Measurements from ENCODE around the gene ZNRF1.

Gene ZNRF1

GRCh38 chr16:75100603-75100990 is 101.8 kb downstream of the ZNRF1 start:
- DNase-seq = no peak

DNA sequence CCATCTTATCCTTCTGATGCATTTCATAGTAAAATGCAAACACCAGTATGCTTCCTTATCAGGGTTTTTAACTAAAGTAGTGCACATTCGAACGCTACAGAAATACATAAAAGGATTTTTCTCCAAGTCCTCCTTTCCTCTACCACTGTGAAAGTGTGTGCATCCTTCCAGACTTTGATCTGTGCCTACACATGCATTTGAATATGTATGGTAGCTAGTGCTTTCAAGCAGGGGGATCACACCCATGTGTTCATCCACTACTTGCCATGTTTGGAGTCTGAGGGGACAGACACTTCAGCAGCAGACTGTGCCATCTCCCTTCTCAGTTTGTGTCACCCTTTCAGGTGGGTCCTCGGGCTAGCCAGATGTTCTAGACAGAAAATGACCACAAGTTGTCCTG is 102.8 kb downstream of the ZNRF1 start:
- no peak for DNase-seq

DNA sequence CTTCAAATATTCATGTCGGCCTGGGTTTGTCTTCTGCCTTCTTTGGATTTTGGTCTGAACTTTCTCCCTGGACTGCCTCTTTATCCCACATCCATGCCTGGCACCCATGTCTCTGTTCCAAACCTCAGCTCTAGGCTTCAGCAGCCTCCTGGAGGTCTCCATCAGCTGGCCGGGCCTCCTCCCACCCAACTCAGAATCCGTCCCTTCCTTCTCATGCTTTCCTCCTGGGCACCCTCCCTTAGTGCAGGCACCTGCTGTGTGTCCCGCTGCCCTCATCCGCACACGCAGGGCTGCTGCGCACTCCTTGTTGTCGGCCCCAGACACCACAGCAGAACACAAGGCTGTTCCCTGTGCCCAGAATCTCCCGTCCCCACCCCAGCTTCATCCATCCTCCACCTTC is 103.8 kb downstream of the ZNRF1 start:
- DNase-seq = no peak

DNA sequence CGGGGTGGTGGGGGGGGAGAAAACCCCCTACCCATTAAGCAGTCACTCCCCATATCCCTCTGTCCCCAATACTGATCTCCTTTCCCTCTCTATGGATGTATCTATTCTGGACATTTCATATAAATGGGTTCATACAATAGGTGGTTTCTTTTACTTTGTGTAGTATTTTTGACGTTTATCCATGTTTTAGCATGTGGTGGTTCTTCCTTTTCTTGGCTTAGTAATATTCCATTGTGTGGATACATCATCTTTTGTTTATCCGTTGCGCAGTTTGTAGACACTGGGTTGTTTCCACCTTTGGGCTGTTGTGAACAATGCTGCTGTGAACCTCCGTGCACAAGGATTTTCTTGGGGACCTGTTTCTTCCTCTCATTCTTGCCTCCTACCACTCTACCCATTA is 105.2 kb downstream of the ZNRF1 start:
- no peak for DNase-seq

- no peak for DNase-seq
Measured at GRCh38 chr16:75104836-75105235, 106.0 kb downstream of the ZNRF1 start.

DNA sequence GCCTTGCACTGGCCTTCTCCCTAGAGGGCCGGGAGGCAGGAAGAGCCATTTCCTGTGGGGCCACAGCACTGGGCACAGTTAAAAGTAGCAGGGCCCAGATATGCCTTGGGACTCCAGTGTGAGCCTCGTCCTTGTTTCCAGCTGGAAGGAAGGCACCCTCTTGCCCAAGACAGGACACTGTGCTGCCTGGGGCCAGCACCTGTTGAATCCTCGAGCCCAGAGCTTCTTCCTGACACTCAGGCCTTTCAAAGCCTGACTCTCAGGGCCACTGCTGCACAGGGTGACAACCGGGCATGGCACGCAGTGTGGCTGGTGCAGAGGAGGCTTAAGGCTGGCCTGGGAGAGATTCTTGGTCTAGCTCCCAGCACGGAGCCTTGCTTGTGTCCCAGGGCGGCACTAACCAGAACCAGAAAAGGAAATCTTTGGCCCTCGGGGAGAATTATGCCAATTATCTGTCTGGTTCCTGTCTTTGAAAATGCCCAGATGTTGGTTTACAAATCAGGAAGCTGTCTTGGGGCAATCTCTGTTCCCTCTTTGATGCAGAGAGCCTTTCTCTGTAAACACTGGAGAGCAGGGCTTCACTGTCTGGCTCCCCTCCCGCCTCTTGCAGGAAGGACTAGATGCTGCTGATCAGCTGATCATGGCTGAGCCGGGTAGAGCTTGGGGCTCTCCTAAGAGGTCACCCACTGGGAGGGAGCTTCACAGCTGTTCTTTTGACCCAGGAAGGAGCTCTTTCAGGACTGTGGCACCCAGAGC is 106.7 kb downstream of the ZNRF1 start:
- DNase-seq = no peak

- DNase-seq = no peak
Measured at GRCh38 chr16:75106351-75107274, 107.8 kb downstream of the ZNRF1 start.

GRCh38 chr16:75107505-75107904 is 108.7 kb downstream of the ZNRF1 start:
- DNase-seq = no peak

DNA sequence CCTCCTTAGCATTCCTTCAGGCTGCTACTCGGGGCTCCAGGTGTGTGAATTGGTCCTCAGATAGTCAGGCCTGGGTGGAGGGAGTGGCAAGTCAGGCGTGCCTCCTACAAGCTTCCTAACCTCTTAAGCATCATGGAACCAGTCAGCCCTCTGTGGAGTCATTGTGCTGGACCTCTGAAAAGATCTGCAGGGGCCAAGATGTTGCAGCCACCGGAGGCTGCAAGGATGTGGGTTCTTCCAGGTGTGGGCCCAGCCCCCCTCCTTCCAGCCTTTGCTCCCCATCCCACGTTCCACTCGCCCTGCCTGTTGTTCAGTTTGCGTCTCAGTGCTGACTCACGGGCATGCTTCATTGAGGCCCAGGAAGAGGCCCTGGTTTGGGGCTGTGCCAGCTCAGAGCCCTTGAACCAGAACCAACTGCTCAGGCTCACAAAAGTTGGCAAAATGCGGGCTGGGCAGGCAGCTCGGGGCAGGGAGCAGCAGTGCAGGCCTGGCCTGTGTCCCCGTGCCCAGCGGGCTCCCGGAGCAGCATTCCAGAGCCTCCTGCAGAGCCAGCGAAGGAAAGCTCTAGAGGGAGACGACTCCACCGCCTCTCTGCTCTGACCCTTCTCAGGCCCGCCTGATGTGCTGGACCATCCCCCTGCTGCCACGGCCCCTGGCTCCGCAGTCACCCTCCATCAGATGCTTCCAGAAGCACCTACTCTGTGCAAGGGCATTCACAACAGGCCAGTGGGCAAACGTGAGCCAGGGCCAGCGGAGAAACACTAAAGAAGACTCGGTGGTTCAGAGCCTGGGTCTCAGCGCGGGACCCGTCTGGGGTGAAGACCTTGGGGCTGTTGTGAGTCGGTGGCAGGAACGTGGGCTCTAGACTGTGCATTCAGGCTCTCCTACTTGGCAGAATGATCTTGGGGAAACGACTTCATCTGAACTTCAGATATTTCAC is 110.2 kb downstream of the ZNRF1 start:
- DNase-seq = peak; percentile 76 to 77

- no peak for DNase-seq
Measured at GRCh38 chr16:75109732-75110243, 111.0 kb downstream of the ZNRF1 start.

DNA sequence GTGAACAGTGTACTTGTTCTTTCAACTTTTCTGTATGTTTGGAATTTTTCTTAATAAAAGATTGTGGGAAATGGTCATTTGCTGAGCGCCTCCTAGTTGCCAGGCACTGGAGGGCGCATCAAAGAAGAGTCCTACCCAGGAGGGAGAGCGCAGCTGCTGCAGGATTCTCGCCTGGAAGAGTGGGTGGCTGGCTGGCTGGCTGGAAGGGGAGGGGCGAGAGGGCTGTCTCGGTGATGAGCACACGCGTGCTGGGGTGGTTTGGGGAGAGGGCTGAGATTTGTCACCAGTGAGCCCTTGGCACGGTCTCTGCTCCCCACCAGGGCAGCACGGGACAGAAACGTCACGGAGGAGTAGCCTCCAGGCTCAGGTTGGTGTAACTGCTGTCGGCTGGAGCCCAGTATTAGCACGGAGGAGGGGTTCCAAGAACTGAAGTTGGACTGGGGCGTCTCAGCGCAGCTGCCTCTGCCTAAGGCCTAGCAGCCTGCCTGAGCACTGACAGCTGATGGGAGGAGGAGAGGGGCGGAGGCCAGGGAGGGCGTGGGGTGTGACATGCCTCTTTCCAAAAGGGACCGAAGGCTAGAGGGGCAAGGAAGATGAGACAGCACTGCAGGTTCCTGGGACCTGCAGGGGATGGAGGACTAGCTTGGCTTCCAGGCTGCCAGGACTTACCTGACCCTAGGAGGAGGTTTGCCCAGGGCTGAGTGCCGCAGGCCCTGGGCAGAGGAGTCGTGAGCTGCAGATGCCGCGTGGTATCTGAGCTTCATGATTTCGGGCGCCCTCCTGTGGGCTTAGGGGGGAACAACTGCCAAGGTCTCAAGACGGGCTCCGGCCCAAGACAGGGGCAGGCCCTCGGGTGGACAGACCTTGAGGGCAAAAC is 112.1 kb downstream of the ZNRF1 start:
- DNase-seq = peak; percentile 76 to 82

- no peak for DNase-seq
Measured at GRCh38 chr16:75111514-75111940, 112.7 kb downstream of the ZNRF1 start.

- DNase-seq = no peak
Measured at GRCh38 chr16:75111961-75112733, 113.3 kb downstream of the ZNRF1 start.

GRCh38 chr16:75112734-75113491 is 114.1 kb downstream of the ZNRF1 start:
- no peak for DNase-seq

- no peak for DNase-seq
Measured at GRCh38 chr16:75113541-75114121, 114.8 kb downstream of the ZNRF1 start.

DNA sequence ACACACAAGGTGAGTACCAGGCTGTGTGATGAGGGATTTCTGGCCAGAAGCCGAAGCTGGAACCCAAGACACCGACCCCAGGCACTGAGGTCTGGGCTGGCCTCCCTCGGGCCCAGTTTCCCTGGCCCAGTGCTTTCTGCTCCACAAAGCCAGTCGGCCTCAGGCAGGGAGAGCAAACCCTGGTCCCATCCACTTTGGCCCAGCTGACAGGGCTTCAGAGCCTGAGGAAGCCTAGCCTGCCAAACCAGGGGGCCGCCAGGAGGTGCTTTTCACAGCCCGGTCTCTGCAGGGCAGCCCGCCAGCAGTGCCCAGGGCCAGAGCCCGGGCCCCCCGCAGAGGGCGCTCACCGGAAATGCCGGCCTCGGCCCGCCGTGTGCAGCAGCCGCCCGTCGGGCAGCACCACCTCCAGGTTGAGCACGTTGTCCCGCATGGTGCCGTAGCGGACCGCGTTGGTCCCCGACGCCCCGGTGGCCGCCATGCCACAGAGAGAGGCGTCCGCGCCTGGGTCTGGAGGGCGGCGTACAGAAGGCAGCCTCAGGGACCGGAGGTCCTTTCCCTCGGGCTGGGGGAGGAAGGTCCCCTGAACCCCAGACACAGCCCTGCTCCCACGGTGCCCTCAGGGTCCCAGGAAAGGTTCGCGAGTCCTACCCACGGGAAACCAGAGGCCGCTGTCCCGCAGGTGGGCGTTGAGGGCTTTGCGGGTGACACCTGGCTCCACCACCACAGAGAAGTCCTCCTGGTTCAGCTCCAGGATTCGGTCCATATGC is 115.5 kb downstream of the ZNRF1 start:
- DNase-seq = no peak

- DNase-seq = no peak
Measured at GRCh38 chr16:75114946-75115825, 116.4 kb downstream of the ZNRF1 start.
